HG03196 (cell line): ENCODE data around the gene HSCB.
"Not testable (repeated sequence)": the region's sequence is repeated elsewhere in the genome, so short reads cannot be mapped to it uniquely, and the experiment has no call there.

ENCODE experiments used
- ATAC-seq: cut with Tn5 transposase; IDR thresholded peaks from one replicate; pipeline ENCODE4 v1.9.1; 2021; ENCODE audit not compliant: unreplicated experiment

The HSCB gene

DNA sequence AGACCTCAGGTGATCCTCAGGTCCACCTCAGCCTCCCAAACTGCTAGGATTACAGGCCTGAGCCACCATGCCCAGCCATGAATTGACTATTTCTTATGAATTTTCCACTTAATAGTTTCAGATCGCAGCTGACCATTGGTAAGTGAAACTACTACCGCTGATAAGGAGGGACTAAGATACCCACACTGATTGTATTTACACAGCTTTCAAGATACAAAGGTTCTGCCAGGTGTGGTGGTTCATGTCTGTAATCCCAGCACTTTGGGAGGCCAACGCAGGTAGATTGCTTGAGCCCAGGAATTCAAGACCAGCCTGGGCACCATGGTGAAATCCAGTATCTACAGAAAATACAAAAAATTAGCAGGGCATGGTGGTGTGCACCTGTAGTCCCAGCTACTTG lies 4.1 kb upstream of the HSCB start:
- no peak for ATAC-seq

DNA sequence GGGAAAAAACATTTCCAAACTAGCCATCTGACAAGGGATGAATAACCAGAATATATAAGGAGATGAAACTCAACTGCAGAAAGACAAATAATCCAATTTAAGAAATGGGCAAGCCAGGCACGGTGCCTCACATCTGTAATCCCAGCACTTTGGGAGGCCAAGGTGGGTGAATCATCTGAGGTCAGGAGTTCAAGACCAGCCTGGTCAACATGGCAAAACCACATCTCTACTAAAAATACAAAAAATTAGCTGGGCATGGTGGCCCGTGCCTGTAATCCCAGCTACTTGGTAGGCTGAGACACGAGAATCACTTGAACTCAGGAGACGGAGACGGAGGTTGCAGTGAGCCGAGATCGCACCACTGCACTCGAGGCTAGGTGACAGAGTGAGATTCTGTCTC lies 3.0 kb upstream of the HSCB start:
- ATAC-seq: not testable (repeated sequence)

DNA sequence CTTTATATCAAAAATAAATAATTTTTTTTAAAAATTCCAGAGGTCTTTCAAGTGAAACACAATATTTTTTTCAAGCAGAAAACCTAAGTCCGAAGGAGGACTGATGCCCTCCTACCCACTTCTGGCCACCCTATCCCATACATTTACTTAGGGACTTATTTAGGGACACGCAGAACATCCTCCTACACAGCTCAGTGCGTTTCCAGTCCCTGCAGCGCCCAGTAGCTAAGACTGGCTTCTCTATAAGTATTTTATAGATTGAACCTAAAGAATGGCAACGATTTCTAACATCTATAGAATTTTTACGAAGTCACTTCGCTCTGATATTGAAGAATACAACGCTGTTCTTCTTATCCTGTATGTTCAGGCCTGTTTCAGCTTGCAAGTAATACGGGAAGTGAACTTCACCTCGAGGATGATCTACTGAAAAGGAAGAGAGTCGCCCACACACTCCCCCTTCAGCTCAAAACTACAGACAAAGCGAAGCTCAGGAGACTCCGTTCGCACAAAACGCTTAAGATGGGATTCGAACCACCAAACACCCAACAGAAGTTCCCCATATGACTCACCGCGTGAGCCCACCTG lies 547 bp upstream of the HSCB start:
- ATAC-seq: no peak

GRCh38 chr22:28742562-28742962 lies 723 bp downstream of the HSCB start:
- no peak for ATAC-seq

DNA sequence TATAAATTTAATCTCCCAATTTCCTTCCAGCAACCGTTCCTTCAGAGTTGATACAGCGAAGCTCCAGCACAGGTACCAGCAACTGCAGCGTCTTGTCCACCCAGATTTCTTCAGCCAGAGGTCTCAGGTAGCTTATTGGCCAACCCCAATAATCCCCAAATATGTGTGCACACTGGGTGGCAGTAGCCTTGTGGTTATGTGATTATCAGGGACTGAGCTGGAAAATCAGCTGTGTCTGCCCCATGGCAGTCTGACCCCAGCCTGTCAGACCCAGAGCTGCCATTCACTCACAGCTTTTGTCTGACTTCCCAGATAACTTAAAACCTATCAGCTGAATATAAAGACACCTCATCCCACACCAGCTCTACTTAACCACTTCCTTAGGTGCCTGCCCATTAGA lies 2.0 kb downstream of the HSCB start:
- no peak for ATAC-seq

GRCh38 chr22:28750471-28750881 lies 8.6 kb downstream of the HSCB start:
- ATAC-seq: no peak

GRCh38 chr22:28754512-28754911 lies 12.7 kb downstream of the HSCB start:
- not testable (repeated sequence) for ATAC-seq

DNA sequence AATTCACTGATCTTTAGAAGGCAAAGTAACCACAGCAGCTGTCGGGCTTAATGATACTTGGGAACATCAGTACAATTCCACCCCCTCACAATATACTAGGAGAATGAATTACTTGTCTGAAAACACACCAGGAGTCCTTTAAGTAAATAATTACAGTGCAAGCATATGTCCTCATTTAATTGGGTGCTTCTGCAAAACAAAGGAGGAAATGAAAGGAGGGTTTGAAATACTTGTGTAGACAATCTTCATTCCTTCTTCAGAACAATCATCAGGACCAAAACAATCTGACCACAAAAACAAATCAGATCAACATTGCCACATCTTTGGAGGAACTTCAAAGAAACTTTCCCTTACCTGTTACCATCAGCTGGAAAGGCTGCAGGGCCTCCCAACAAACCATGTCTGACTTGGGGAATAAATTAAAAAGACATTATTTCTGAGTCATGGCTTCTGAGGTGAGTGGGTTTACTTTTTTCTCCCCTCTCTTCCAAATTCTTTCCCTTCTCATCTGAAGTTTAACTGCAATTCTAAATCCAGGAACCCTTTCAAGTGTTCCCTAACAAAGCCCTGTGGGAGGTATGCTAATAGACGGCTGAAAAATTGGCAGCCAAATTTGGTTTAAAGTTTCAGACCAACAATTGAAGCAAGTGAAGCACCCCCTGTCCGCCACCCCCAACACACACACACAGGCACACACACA lies 18.2 kb downstream of the HSCB start:
- no peak for ATAC-seq

GRCh38 chr22:28761449-28761755 lies 19.6 kb downstream of the HSCB start:
- ATAC-seq: no peak

GRCh38 chr22:28762000-28762399 lies 20.2 kb downstream of the HSCB start:
- not testable (repeated sequence) for ATAC-seq

DNA sequence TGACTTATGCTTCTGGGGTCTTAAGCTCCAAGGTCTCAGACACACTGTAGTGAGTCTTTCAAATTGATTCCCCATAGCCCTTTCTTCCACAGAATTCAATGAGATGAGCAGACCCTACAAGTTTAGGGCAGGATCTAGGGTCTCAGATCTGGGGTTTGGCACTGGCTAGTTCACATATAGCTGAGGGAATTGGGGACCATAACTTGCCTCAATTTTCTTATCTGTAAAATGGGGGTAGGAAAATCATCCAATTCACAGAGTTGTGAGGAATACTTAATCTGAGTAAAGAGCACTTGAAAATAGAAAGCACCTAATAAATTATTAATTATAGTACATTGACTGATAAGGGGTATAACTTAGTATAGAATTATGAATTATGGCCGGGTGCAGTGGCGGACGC lies 24.8 kb downstream of the HSCB start:
- no peak for ATAC-seq

GRCh38 chr22:28768701-28769393 lies 27.0 kb downstream of the HSCB start:
- no peak for ATAC-seq

DNA sequence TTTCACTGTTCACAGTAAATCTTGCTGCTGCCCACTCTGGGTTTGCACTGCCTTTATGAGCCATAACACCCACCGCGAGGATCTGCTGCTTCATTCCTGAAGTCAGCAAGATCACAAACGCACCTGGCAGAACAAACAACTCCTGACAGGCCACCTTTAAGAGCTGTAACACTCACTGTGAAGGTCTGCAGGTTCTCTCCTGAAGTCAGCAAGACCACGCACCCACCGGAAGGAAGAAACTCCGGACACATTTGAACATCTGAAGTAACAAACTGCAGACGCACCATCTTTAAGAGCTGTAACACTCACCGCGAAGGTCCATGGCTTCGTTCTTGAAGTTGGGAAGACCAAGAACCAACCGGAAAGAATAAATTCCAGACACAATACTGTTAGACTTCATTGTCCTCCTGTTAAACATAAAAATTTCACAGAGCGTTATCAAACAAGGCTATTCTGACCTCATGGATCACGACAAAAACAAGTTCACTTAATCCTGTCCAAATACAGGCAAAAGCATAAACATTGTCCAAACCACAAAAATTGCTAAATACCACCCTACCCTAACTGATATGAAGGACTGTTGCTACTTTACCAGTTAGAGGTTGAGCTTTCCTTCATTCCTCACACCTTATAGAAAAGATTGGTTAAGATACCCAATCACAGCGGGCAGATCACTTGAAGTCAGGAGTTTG lies 27.7 kb downstream of the HSCB start:
- ATAC-seq: no peak

- no peak for ATAC-seq
These were observed 29.5 kb downstream of the HSCB start for GRCh38 chr22:28771195-28771791.

DNA sequence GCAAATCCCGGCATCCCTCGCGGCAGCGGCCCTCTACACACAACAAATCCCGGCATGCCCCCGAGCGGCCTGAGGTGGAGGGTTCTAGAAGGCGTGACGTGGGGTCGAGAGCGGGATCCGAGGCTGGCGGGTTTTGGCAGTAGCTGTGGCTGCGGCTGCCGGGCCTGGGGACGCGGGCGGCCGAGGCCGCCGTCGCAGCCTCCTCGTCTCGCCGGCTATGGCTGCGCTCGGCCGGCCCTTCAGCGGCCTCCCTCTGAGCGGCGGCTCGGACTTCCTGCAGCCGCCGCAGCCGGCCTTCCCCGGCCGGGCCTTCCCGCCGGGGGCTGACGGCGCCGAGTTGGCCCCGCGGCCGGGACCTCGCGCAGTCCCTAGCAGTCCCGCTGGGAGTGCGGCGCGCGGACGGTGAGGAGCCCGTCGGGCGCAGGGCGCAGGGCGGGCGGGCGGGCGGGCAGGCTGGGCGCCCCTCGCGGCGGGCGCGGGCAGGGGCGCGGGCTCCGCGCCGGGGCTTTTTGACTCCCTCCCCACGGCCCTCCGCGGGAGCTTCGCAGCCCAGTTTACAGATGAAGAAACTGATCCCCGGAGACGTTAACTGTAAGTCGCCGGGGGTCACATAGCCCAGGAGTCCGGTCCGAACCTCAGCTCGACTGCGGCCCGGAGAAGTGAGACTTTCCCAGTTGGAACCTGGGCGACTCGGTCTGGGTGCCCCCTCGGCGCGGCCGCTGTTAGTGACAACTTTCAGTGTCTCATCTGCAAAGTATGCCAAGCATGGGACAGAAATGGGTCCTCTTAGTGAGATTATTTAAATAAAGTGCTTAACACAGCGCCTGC lies 31.0 kb downstream of the HSCB start, which contains the start of gene CCDC117:
CCDC117 (plus strand) TSS at position 63 of the 828 bp plus-strand sequence; CDS start at position 218, 155 bp downstream.
- ATAC-seq: peak; percentile 85

DNA sequence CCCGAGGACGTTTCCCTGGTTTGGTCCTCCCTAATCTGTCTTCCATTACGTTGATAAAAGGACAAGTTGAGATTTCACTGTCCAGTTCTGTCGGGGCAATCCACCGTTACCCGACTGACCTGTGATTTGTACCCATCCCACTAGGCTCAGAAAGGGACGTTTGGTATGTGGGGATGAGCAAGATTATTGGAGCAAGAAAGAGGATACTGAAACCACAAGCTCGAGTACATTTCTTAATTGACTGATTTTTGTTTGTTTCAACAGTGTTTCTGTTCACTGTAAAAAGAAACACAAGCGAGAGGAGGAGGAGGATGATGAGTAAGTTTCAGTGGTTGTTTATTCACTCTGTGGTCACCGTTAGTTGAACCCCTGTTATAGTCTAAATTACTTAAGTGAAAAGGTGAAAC lies 31.6 kb downstream of the HSCB start:
- peak; percentile 19 for ATAC-seq

- no peak for ATAC-seq
These were observed 32.5 kb downstream of the HSCB start for GRCh38 chr22:28774378-28774777.

DNA sequence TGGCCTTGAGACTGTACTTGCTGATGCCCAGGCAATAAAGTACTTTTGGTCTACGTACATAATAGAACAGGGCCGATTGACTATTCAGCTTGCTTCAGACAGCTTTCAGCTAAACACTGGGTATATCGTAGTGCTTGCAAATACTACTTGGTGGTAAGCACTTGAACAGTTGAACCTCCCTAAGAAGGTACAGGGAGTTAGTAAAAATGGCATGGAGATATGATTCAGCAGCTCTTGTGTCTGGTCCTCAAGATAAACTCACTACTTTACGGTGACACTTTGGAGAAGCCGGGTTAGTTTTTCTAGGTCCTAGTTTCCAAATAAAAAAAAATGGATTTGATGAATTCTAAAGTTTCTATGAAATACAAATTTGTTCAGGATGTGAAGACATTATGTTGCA lies 38.0 kb downstream of the HSCB start:
- no peak for ATAC-seq

GRCh38 chr22:28780296-28780695 lies 38.5 kb downstream of the HSCB start:
- no peak for ATAC-seq
